B cell (primary cell): ENCODE data around the gene PHLPP1. TPM values are rescaled to one million over a fixed set of nuclear protein-coding genes. Genes with fewer than 3 reads are reported as not detected.

ENCODE experiments used
- ATAC-seq: fragments of 200-7000 bp; cut with Tn5 transposase; one replicate; pipeline ENCODE4 v1.10.0; 2021; ENCODE audit warnings: low read depth, mild to moderate bottlenecking, moderate number of reproducible peaks, moderate library complexity
- CTCF ChIA-PET: fragments of 350-600 bp; sonication (Branson Sonifier 250); formaldehyde crosslinking; loops from one replicate; lab custom pipeline; 2021; ENCODE audit warnings: antibody characterized with exemption, inconsistent platforms; lab: Charles Lee
- POLR2A ChIA-PET: fragments of 350-600 bp; sonication (Branson Sonifier 250); formaldehyde crosslinking; loops from one replicate; lab custom pipeline; 2021; ENCODE audit warnings: antibody characterized with exemption; lab: Charles Lee
- DNase-seq: peaks from one replicate; pipeline ENCODE4 v3.0.0; 2013
- H2AFZ ChIP-seq: 2 replicates; pipeline ENCODE4 v1.6.1; 2012; ENCODE audit warnings: mild to moderate bottlenecking, low read depth, low read length; ENCODE audit not compliant: insufficient read depth, poor library complexity, severe bottlenecking
- H3K27ac ChIP-seq, 2 donors: 1 replicate in 1 of 2; 2 replicates in 1 of 2; pipeline ENCODE4 v1.5.1; 2012 to 2013; ENCODE audit warnings: low read length in 2 of 2, mild to moderate bottlenecking in 2 of 2, moderate library complexity in 1 of 2
- H3K27me3 ChIP-seq, 4 experiments: fragments of 200-600 bp in 1 of 4; sonication (generic) in 1 of 4; replicated peaks in 1 of 4; 1 replicate in 2 of 4; 2 replicates in 2 of 4; pipeline versions ENCODE4 v1.6.1 to v1.7.0; 2013 to 2016; ENCODE audit warnings: low read length in 3 of 4, mild to moderate bottlenecking in 2 of 4, mixed read lengths in 1 of 4, moderate library complexity in 1 of 4; ENCODE audit not compliant: insufficient read depth in 4 of 4, control insufficient read depth in 3 of 4; ENCODE audit errors: control extremely low read depth in 1 of 4
- H3K36me3 ChIP-seq, 2 experiments: replicated peaks in 1 of 2; 1 replicate in 1 of 2; 2 replicates in 1 of 2; pipeline versions ENCODE4 v1.6.1 to v1.7.1; 2013; ENCODE audit warnings: low read length in 1 of 2; ENCODE audit not compliant: insufficient read depth in 2 of 2, control insufficient read depth in 1 of 2; ENCODE audit errors: control extremely low read depth in 1 of 2, extremely low read depth in 1 of 2
- H3K4me1 ChIP-seq, 2 donors: fragments of 200-600 bp in 1 of 2; sonication (generic) in 1 of 2; 1 replicate in 1 of 2; 2 replicates in 1 of 2; pipeline versions ENCODE4 v1.5.1 to v1.6.1; 2013 to 2017; ENCODE audit warnings: low read length in 2 of 2; ENCODE audit not compliant: control insufficient read depth in 2 of 2, insufficient read depth in 2 of 2
- H3K4me2 ChIP-seq: replicated peaks from 2 replicates; pipeline ENCODE3; 2012; ENCODE audit warnings: mild to moderate bottlenecking, low read depth, low read length; ENCODE audit not compliant: poor library complexity, severe bottlenecking
- H3K4me3 ChIP-seq, 5 experiments: fragments of 200-600 bp in 1 of 5; sonication (generic) in 1 of 5; 1 replicate in 3 of 5; 2 replicates in 2 of 5; pipeline versions ENCODE4 v1.5.1 to v1.7.0; 2011 to 2016; ENCODE audit warnings: low read length in 4 of 5, mild to moderate bottlenecking in 4 of 5, low read depth in 2 of 5, control low read depth in 1 of 5, moderate library complexity in 1 of 5; ENCODE audit not compliant: insufficient read depth in 1 of 5; ENCODE audit errors: control extremely low read depth in 1 of 5, extremely low read depth in 1 of 5
- H3K79me2 ChIP-seq: fragments of 200-600 bp; sonication (generic); one replicate; pipeline ENCODE4 v1.6.0; 2016; ENCODE audit warnings: low read length; ENCODE audit not compliant: control insufficient read depth, insufficient read depth
- H3K9ac ChIP-seq: fragments of 200-600 bp; sonication (generic); 2 replicates; pipeline ENCODE4 v1.6.1; 2017; ENCODE audit warnings: mild to moderate bottlenecking, low read length, moderate library complexity
- H3K9me3 ChIP-seq, 3 donors: one replicate each; pipeline versions ENCODE4 v1.6.1 to v1.7.1; 2013; ENCODE audit warnings: low read length in 2 of 3; ENCODE audit not compliant: control insufficient read depth in 2 of 3, insufficient read depth in 1 of 3; ENCODE audit errors: control extremely low read depth in 1 of 3
- H4K20me1 ChIP-seq: 2 replicates; pipeline ENCODE4 v1.6.0; 2012; ENCODE audit warnings: mild to moderate bottlenecking, low read length; ENCODE audit not compliant: insufficient read depth, control insufficient read depth, poor library complexity, severe bottlenecking
- H3K27ac Mint-ChIP-seq: one replicate; pipeline ENCODE4 v1.8.0; 2021; ENCODE audit warnings: mixed read lengths
- H3K27me3 Mint-ChIP-seq: one replicate; pipeline ENCODE4 v1.8.0; 2021; ENCODE audit warnings: mixed read lengths
- H3K4me1 Mint-ChIP-seq: one replicate; pipeline ENCODE4 v1.8.0; 2021; ENCODE audit warnings: mixed read lengths
- H3K4me3 Mint-ChIP-seq: one replicate; pipeline ENCODE4 v1.8.0; 2021; ENCODE audit warnings: mixed read lengths
- H3K9me3 Mint-ChIP-seq: one replicate; pipeline ENCODE4 v1.8.0; 2022; ENCODE audit warnings: mixed read lengths; ENCODE audit not compliant: insufficient read depth
- CTCF ChIP-seq: fragments of 200-600 bp; IDR thresholded peaks from one replicate; pipeline ENCODE4 v1.8.0; 2022; ENCODE audit warnings: antibody characterized with exemption, mild to moderate bottlenecking
- EZH2 ChIP-seq: IDR thresholded peaks from 2 replicates; pipeline ENCODE4 v1.6.1; 2012; ENCODE audit warnings: borderline replicate concordance, low read depth, mild to moderate bottlenecking, moderate library complexity, low read length; ENCODE audit not compliant: insufficient read depth, poor library complexity, severe bottlenecking
- WGBS: methylation state at CpG from one replicate; pipeline ENCODE4 v1.1.5; 2013; ENCODE audit warnings: missing lambda C conversion rate; ENCODE audit not compliant: insufficient coverage; 5-methylcytosine and 5-hydroxymethylcytosine counted together
- intact Hi-C: fragments of 100-400 bp; cut with micrococcal nuclease; formaldehyde crosslinking; loops from one replicate; pipeline ENCODE4 v1.10.0; 2022
- polyA plus RNA-seq: library from polyadenylated mRNA; depleted of rRNA; stranded (reverse); fragments of >200 nt; gene quantifications from 2 replicates; pipeline ENCODE4 v1.2.3, GENCODE V29; 2012
- total RNA-seq, 2 donors: library from RNA; stranded (reverse); fragments of 120-200 nt in 1 of 2; gene quantifications; 1 replicate in 1 of 2; 2 replicates in 1 of 2; pipeline versions ENCODE4 v1.2.3 to v1.2.4, GENCODE V29; 2013 to 2022

Gene PHLPP1
- total and polyA plus RNA-seq, 2 donors (not counting 1 experiment from before 2014, with no cell fraction given) = 3.0 to 20.7 TPM

DNA sequence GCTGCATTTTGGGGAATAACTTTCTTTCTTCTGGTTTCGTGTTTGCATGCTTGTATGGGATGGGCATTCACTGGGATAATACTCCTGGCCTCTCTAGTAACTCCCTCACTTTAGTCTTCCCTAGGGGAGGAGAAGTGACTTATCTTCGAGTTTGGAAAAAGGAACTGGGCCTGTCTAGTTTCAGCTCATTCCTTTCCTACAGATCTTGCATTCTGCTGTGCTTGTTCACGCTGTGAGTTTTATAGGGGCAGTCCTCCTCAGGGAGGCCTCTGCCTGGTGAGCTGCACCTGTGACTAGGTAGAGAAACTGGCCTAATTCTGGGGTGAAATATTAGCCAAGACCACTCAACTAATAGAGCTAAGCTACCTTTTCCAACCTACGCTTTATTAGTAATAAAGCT lies 50.9 kb downstream of the PHLPP1 start:
- Histone ChIP-seq H3K4me2 (no peak overlapping the region), H3K4me3 (no peak overlapping the region), H4K20me1 (no peaks in the 10 kb centered on the region), H3K9me3 (no peaks in the 10 kb centered on the region), H3K36me3 (no peaks in the 10 kb centered on the region), H3K4me1 (no peaks in the 10 kb centered on the region), H3K79me2 (peaks cover 12% of the 10 kb centered on the region), H3K27me3 (no peaks in the 10 kb centered on the region), H3K9ac (no peak overlapping the region), H3K27ac (no peak overlapping the region), H2AFZ (no peak overlapping the region)
- no peaks in the 10 kb centered on the region for H3K27me3 Mint-ChIP-seq
- ChIA-PET CTCF (no interaction called here), POLR2A (no interaction called here)
- no CpG with 5 or more reads among the region's 4 CpGs for WGBS
- no peak overlapping the region for H3K27ac Mint-ChIP-seq
- intact Hi-C loops = no loop called here
- no peak overlapping the region for H3K4me3 Mint-ChIP-seq
- ATAC-seq = no peak
- TF ChIP-seq EZH2 (no peak), CTCF (no peak)
- no peak for DNase-seq
- no peaks in the 10 kb centered on the region for H3K9me3 Mint-ChIP-seq
- peaks cover 14% of the 10 kb centered on the region for H3K4me1 Mint-ChIP-seq

- POLR2A ChIA-PET = no interaction called here
- H3K4me1 ChIP-seq = no peaks in the 10 kb centered on the region
- H3K9me3 Mint-ChIP-seq = no peaks in the 10 kb centered on the region
- H3K27ac Mint-ChIP-seq = no peak overlapping the region
- no peak overlapping the region for H3K4me3 Mint-ChIP-seq
- intact Hi-C loops = no loop called here
- no peaks in the 10 kb centered on the region for H3K9me3 ChIP-seq
- H2AFZ ChIP-seq = no peak overlapping the region
- no peak for DNase-seq
- H3K9ac ChIP-seq = no peak overlapping the region
- no peak overlapping the region for H3K4me3 ChIP-seq
- no peaks in the 10 kb centered on the region for H3K27me3 ChIP-seq
- no peaks in the 10 kb centered on the region for H3K36me3 ChIP-seq
- no peak for ATAC-seq
- no peak overlapping the region for H3K27ac ChIP-seq
- no peak overlapping the region for H3K4me2 ChIP-seq
- no peaks in the 10 kb centered on the region for H4K20me1 ChIP-seq
- CTCF ChIA-PET = no interaction called here
- no peak for TF ChIP-seq EZH2
- TF ChIP-seq CTCF = no peak
- WGBS = 100% methylated on average over 1 of the region's 5 CpGs
- H3K4me1 Mint-ChIP-seq = peaks cover 22% of the 10 kb centered on the region
- no peaks in the 10 kb centered on the region for H3K27me3 Mint-ChIP-seq
- peaks cover 18% of the 10 kb centered on the region for H3K79me2 ChIP-seq
These were observed 52.0 kb downstream of the PHLPP1 start for GRCh38 chr18:62767321-62767720.
